Right ventricle myocardium superior (tissue), 1 donor: ENCODE results near the gene C9orf85. TPM values are rescaled to one million over a fixed set of nuclear protein-coding genes. Genes with fewer than 3 reads are reported as not detected.

Experiments
- ATAC-seq: fragments of 200-7000 bp; cut with Tn5 transposase; one replicate; pipeline ENCODE4 v1.9.1; 2020; ENCODE audit warnings: mild to moderate bottlenecking; ENCODE audit not compliant: poor library complexity
- DNase-seq: peaks from one replicate; pipeline ENCODE4 v3.0.0-alpha.2; 2020
- intact Hi-C: fragments of 100-400 bp; cut with DNase I; formaldehyde crosslinking; loops from one replicate; pipeline ENCODE4 v1.11.2; 2022
- long read RNA-seq: library from polyadenylated mRNA; unstranded; transcript quantifications from one replicate; pipeline ENCODE4 v2.0.0, GENCODE V29; 2021
- total RNA-seq: library from RNA; stranded (reverse); fragmentation: NEBNext Ultra II Directional; extraction: Animal tissue kit (Norgen Biotek cat#: 25700); gene quantifications from one replicate; pipeline ENCODE4 v1.2.1, GENCODE V29; 2021
- donor health status: DM: no; HTN: yes; CAD: no; lungs with severe emphysema.

Gene C9orf85, protein sequence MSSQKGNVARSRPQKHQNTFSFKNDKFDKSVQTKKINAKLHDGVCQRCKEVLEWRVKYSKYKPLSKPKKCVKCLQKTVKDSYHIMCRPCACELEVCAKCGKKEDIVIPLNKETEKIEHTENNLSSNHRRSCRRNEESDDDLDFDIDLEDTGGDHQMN
- 7.1 TPM for total RNA-seq
- long read RNA-seq, transcript C9orf85-201 (4 exons, 1,279 nt) = major isoform, 5 of 10 reads
- long read RNA-seq, partial matches to known transcripts = 0 of 10 reads
- long read RNA-seq, other reads (novel, unspliced or antisense) = 4 of 10 reads

DNA sequence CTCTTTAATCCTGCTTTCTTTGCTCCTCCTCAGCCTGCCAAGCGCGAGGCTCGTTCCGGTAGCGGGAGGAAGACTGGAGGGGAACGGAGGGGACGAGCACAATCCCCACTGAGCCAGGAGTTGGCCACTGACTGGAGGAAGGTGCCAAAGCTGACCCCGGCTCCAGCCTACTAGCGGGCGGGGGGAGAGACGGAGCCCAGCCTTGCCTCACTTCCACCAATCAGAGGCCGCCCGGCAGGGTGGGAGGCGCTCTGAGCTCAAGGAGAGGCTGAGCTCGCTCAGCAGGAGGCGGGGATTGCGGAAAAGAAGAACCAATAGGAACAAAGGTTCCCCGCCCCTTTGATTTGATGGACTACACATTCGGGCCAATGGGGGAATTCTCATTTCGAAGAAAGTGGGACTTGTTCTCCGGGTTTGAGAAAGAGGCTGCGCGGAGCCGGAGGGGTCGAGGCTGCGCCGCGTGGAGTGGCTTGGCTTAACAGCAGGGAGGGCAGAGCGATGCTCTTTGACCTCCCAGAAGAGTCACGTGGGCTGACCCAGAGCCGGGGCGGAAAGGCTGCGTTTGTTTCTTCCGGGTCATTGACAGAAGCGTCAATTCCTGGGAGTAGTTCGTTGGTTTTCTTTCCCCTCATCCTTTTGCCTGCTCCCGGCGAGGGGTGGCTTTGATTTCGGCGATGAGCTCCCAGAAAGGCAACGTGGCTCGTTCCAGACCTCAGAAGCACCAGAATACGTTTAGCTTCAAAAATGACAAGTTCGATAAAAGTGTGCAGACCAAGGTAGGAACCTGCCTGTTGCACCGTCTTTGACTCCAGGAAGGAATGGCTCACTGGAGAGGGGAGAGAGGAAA, at the start of gene C9orf85, which contains the start of gene ABHD17B:
Gene C9orf85 (plus strand): TSS at position 579 of the 847 bp plus-strand sequence. CDS start 96 bp downstream, at position 675.
Gene ABHD17B (minus strand): TSS at position 133 of the 847 bp plus-strand sequence. CDS start 36,113 bp downstream, outside the sequence.
- intact Hi-C loops = loop anchor here (10.0 kb wide), 1 partner anchor 96 kb away; no protein-coding TSS in a partner anchor
- ATAC-seq = peak; percentile 98
- peak; percentile 99 for DNase-seq

DNA sequence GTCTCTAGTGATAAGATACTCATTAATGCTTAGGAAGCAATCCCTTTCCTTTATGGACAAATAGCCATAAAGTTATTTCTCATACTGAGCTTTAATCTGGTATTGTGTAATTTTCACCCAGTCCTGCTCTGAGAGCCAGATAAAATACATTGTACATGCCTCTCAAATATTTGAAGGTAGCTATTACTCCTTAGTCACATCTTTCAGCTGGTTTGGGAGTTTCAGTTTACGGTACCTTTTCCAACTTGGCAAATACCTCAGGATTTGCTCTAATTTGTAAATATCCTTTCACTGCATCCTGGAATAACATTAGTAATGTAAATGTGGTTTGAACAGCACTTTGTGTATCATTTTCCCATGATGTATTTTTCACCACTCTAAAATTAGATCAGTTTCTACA, 47.8 kb upstream of the C9orf85 start:
- intact Hi-C loops = no loop called here
- DNase-seq (no peak), ATAC-seq (no peak)

DNA sequence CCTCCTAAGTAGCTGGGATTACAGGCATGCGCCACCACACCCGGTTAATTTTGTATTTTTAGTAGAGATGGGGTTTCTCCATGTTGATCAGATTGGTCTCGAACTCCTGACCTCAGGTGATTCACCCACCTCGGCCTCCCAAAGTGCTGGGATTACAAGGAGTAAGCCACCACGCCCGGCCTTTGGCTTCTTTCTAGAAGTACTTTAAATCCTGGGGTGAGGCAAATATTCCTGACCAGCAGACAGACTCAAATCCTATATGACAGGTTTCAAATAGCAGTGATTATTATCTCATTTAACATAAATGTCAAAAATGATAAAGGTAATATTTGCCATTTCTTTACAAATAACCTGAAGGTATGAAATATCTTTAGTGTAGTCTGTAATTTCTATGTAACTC, 36.1 kb upstream of the C9orf85 start:
- intact Hi-C loops = no loop called here
- ATAC-seq (no peak), DNase-seq (no peak)

DNA sequence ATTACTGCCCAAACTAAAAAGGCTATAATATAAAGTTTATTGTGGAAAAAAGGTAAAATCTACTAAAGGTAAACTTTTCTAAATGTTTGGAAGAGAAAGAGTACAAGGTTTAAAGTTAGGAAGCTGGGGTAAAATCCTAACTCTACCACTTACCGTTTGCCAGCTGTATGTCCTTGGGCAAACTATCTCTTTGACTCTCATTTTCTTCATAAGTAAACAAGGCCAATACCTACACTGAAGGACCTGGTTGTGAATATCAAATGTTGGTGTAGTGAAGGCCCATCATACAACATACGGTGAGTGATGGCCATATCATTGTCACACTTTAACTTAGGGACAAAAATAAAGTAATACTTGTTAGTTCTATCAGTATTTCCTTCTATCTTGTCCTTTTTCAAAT, 35.3 kb upstream of the C9orf85 start:
- no peak for ATAC-seq
- intact Hi-C loops = no loop called here
- no peak for DNase-seq

DNA sequence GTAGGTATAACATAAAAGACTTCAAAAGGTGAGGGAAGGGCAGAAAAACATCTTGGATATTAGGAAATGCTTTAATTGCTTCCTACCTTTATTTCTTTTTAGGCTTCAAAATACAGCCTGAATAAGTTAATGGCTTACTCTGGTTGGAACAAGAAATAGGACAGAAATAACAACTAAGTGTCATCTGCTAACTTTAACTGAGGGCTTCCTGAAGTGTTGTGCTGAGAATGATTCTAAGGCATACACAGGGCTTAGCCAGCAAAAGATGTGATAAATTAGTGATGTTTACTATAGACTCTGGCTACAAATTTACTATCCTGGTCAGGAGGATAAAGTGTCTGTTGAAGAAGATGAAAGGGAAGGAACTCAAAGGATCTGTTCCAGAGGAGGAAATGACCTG, 34.6 kb upstream of the C9orf85 start:
- no peak for DNase-seq
- intact Hi-C loops = no loop called here
- ATAC-seq = no peak

DNA sequence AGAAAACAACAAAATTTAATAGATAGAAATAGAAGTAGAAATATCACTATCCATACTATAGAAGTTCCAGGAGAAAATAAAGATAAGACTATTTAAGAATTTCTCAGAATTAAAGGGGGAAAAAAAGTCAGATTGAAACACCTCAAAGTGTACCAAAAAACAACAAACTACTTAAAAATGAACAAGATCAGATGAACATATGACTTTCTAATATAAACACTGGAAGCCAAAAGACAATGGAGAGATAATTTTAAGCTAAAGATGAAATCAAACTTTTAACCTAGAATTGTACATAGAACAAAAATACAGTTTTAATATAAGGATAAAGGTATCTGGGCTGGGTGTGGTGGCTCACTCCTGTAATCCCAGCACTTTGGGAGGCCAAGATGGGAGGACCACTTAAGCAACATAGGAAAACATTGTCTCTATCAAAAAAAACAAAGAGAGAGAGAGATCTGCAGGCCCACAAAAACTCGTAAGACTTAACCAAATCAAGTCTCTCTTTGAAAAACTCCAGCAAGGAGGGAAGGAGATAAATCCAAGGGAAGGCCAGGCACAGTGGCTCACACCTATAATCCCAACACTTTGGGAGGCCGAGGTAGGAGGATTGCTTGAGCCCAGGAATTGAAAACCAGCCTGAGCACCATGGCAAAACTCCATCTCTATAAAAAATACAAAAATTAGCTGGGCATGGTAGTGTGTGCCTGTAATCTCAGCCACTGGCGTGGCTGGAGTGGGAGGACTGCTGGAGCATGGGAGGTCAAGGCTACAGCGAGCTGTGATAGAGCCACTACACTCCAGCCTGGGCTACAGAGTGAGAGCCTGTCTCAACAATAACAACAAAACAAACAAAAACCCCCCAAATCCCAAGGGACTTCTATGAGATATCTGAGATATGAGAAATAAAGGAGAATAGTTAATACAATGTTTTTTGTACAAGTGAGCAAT, 32.8 kb upstream of the C9orf85 start:
- ATAC-seq (no peak), DNase-seq (no peak)
- intact Hi-C loops = no loop called here

DNA sequence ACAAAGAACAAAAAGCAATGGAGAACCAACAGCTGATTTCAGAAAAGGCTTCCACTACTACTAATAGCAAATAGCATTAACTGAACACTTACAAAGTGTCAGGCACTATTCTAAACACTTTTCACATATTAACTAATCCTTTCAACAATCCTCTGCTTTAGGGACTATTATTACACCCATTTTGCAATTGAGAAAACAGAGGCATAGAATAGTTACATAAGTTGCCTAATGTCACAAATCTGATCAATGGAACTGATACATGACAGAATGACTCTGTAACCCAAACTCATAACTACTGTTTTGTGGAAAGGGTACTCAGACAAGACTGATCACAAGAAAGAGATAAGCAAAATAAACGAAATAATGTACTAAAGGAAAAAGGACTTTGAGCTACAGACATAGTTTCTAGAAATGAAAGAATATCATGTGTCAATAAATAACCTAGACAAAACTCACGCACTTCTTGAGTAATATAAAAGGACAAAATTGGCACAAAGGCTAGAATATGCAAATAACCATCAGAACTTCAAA, 31.7 kb upstream of the C9orf85 start:
- ATAC-seq = no peak
- intact Hi-C loops = no loop called here
- no peak for DNase-seq

DNA sequence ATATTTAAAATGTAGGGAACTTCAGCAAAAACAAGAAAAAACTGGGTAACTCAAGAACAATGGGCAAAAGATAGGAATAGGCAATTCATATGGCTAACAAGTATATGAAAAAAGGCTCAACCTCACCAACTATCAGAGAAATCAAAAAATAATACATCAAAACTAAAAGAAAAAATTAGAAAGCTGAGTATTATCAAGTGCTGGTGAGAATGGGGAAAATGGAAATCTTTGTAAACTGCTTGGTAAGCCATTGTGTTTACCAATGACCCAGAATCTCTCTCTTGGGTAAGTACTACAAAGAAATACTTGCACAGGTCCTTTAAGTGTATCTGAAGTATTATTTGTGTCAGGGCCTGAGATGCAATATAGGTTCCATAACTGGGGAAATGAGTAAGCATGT, 27.4 kb upstream of the C9orf85 start:
- DNase-seq (no peak), ATAC-seq (no peak)
- intact Hi-C loops = no loop called here

DNA sequence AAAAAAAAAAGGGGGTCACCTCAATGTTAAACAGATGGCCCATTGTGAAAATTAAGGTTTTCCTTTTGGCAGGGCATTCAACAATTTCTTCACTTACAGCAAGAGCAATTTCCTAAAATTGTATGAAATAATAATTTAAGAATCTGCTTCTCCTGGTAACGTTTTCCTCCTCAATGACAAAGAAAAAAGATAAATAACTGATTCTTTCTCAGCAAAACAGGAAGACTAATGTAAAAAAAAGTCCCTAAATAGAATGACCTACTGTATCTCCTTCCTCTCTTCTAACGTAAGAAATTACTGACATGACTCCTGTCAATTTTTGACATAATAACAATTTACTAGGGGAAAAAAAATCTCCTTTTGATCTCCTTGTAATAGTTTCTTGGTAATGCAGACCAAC, 26.0 kb upstream of the C9orf85 start:
- intact Hi-C loops = no loop called here
- no peak for DNase-seq
- ATAC-seq = no peak

DNA sequence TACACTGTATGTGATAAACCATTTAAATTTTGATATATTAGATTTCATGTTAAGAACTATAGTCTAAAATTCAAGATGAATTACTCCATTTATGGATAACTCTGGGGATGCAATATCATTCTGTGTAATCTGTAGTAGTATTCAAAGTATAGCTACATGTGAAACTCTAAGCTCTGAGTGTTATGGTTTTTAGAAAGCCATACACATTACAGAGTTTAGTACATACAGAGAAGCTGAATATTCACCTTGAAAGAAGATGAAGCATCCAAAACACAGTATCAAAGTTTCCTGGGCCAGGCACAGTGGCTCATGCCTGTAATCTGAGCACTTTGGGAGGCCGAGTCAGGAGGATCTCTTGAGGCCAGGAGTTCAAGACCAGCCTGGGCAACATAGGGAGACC, 25.4 kb upstream of the C9orf85 start:
- ATAC-seq = no peak
- intact Hi-C loops = no loop called here
- no peak for DNase-seq

DNA sequence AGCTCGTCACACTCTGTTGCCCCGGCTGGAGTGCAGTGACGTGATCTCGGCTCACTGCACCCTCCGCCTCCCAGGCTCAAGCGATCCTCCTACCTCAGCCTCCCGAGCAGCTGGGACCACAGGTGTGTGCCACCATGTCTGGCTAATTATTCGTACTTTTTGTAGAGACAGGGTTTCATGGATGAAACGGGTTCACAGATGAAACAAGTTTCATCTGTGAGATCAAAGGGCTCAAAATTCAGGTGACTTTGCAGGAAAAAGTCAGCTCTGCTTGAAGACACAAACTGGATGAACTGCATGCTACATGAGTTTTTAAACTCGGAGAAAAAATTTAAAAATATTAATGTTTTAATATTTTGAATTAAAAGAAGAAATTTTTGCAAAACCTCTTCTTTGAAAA, 24.9 kb upstream of the C9orf85 start:
- intact Hi-C loops = no loop called here
- ATAC-seq = no peak
- DNase-seq = no peak

DNA sequence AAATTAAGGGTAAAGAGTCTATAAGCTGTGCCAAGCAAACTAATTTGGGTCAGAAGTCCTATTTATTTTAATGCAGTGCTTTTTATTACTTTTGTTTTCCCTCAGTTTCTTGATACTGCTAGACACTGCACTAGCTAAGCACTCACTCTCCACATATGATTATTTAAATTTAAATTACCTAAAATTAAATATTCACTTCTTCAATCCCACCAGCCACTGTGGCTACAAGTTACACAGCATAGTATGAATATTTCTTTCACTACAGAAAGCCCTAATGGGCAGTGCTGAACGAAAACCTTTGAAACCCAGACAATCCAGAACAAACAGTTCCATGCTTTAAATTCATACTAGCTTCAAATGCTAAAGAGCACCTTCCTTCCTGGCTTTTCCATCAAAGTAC, 24.1 kb upstream of the C9orf85 start:
- DNase-seq = no peak
- ATAC-seq = no peak
- intact Hi-C loops = no loop called here

DNA sequence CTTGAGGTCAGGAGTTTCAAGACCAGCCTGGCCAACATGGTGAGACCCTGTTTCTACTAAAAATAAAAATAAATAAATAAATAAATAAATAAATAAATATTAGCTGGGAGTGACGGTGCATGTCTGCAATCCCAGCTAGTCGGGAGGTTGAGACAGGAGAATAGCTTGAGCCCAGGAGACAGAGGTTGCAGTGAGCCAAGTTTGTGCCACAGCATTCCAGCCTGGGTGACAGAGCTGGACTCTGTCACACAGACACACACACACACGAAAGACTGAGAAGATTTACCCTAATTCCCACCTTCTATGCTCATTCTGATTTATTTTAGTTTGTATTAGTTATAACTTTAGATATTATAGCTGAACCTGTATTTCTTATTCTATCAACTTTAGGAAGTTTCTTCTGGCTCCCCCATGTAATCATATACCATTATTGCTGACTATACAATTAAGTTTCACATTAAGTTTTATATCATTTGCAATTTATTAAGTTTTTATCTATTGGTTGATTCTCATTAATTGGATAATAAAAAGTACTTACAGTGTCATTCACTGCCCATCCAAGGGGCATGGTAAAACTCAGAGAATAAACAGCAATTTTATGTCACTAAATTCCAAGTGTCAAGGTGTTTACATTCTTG, 21.3 kb upstream of the C9orf85 start:
- intact Hi-C loops = no loop called here
- DNase-seq = no peak
- peak; percentile 56 for ATAC-seq

DNA sequence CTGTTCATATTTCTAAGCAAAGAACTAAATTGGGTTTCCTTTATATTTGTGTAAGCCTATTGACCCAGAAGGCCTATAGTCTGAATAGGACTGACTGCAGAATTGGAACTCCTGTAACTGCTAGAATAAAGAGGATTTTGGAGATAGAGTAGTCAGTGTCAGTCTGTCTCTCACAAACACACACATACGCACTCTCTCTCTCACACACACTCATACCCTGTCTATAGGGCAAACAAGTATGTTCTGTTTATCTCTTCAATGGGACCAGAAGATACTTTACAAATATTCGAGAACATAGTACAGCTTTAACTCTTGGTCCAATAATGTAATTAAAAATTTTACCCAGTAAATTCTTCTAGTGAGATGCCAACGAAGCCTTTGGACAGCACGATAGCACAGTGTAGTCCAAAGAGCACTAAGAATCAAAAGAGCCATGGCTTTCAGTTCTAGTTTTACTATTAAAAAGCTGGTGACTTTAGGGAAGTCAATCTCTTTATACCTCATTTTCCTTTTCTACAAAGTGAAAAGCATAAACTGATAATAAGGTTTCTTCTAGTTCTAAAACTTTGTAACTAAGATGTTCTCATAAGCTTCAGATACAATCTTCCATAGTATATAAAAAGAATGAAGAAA, 19.8 kb upstream of the C9orf85 start:
- DNase-seq = no peak
- ATAC-seq = no peak
- intact Hi-C loops = no loop called here

DNA sequence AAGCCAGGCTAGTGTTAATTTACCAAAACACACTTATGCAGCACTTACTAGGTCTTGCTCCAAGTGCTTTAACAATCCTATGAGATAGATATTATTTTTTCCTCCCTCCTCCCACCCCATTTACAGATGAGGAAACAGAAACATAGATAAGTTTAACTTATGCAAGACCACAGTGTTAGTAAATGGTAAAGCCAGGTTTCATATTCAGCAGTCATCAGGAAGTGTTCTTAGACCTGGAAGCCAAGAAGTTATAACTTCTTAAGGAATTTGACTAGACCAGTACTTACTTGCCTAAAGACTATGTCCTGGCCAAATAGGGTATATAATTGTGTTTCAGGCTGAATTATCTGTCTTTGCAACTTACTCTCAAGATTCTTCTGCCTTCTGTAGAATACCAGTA, 16.3 kb upstream of the C9orf85 start:
- intact Hi-C loops = no loop called here
- DNase-seq (no peak), ATAC-seq (no peak)

DNA sequence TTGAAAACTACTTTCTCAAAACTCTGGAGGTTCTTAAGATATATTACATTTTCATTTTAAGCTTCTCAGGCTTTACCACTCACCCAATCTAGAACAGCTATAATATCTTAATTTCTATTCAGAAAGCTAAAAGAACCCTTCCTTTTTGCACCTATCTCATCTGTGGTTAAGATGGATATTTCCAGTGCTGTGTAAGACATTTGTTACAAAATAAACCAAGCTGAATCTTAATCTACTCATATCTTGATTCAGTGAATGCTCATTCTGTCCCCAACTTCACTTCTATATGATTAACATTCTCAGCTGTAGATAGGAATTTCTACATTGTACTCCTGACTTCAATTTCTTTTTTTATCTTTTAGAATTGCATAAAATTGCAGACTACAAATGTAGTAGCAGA, 15.5 kb upstream of the C9orf85 start:
- no peak for ATAC-seq
- no peak for DNase-seq
- intact Hi-C loops = no loop called here

DNA sequence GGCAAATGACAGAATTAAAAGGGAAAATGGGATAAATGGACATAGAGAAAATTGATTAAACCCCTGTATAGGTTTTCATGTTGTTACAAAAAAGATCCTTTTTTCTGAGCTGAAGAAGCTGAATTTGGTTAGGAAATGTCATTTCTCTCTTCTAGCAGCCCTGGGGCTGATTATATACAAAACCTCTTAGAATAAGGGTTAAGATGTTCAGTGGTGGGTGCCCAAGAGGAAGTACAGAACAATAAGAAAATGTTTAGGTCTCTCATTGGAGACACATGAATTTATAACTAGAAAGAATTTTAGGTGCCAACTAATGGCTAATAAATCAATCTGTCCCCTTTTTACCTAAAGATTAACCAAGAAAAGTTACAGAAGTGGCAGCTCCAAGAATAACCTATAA, 14.7 kb upstream of the C9orf85 start:
- DNase-seq = no peak
- no peak for ATAC-seq
- intact Hi-C loops = no loop called here

DNA sequence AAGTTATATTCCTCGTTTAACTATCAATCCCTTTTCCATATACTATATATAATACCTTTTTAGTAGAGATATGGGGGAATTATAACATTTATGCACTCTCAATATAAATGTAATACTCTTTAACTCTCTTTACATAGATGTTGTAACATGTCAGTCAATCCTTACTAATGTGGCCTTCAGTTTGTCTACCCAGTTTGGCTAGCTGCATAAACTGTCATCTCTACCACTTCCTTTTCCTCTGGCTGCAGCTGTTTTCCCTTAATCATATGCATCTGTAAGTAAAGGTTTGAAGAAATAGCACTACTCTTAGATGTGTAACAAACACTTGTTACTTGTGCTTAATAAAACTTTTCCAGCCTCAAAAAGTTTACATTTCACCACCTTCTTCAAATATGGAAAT, 13.9 kb upstream of the C9orf85 start:
- DNase-seq = no peak
- intact Hi-C loops = no loop called here
- ATAC-seq = no peak
